MCF 10A (cell line): ENCODE results near the gene PRAF2. TPM values are rescaled to one million over a fixed set of nuclear protein-coding genes. Genes with fewer than 3 reads are reported as not detected.

Experiments
- BruUV-seq: library from RNA; stranded (reverse); fragments of 400-500 nt; replicated peaks from 2 replicates; lab custom pipeline; 2021; lab: Mats Ljungman, UMichigan
- CTCF ChIA-PET: fragments of 300-600 bp; sonication (Branson Sonifier 250); formaldehyde crosslinking; extraction: SDS; loops from one replicate; lab custom pipeline; 2021; ENCODE audit warnings: antibody characterized with exemption, inconsistent platforms; lab: Yijun Ruan, JAX
- POLR2A ChIA-PET: fragments of 300-600, 350-650 bp; sonication (Branson Sonifier 250); formaldehyde crosslinking; extraction: SDS; loops from one replicate; lab custom pipeline; 2020; ENCODE audit warnings: antibody characterized with exemption, inconsistent platforms; lab: Yijun Ruan, JAX
- DNase-seq: peaks from one replicate; pipeline ENCODE4 v3.0.0-alpha.2; 2018; ENCODE audit not compliant: unreplicated experiment
- H3K27ac Mint-ChIP-seq: one replicate; pipeline ENCODE4 v1.8.0; 2022; ENCODE audit warnings: mild to moderate bottlenecking, low read depth, mixed read lengths; ENCODE audit not compliant: unreplicated experiment
- H3K27me3 Mint-ChIP-seq: one replicate; pipeline ENCODE4 v1.8.0; 2022; ENCODE audit warnings: mixed read lengths; ENCODE audit not compliant: insufficient read depth, unreplicated experiment
- H3K36me3 Mint-ChIP-seq: one replicate; pipeline ENCODE4 v1.8.0; 2022; ENCODE audit warnings: mild to moderate bottlenecking, moderate library complexity, mixed read lengths; ENCODE audit not compliant: insufficient read depth, unreplicated experiment
- H3K4me1 Mint-ChIP-seq: one replicate; pipeline ENCODE4 v1.8.0; 2022; ENCODE audit warnings: mixed read lengths; ENCODE audit not compliant: insufficient read depth, unreplicated experiment
- H3K4me3 Mint-ChIP-seq: one replicate; pipeline ENCODE4 v1.8.0; 2022; ENCODE audit warnings: mild to moderate bottlenecking, moderate library complexity, mixed read lengths; ENCODE audit not compliant: unreplicated experiment
- H3K9me3 Mint-ChIP-seq: one replicate; pipeline ENCODE4 v1.8.0; 2022; ENCODE audit warnings: mixed read lengths; ENCODE audit not compliant: unreplicated experiment
- intact Hi-C: fragments of 100-400 bp; cut with micrococcal nuclease; formaldehyde crosslinking; loops from 2 replicates; pipeline ENCODE4 v1.14.1; 2022
- total RNA-seq: library from RNA; stranded (reverse); gene quantifications from 2 replicates; pipeline ENCODE4 v1.2.3, GENCODE V29; 2022
- TF ChIP-seq, protein P1 (sequence below): fragments of 200-600 bp; IDR thresholded peaks from one replicate; pipeline ENCODE4 v1.8.0; 2022; ENCODE audit warnings: antibody characterized with exemption, mild to moderate bottlenecking; ENCODE audit not compliant: unreplicated experiment

Gene PRAF2
- total RNA-seq, 1 experiment from 2014 or later = 32.1 TPM

DNA sequence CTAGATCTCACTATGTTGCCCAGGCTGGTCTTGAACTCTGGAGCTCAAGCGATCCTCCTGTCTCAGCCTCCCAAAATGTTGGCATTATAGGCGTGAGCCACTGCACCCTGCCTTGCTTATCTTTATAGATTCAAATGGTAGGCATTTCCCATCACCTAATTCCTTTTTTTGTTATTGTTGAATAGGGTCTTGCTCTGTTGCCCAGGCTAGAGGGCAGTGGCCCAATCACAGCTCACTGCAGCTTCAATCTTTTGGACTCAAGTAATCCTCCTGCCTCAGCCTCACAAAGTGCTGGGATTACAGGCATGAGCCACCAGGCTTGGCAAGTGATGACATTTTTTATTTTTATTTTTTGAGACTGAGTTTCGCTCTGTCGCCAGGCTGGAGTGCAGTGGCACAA lies 22.6 kb upstream of the PRAF2 start:
- H3K4me1 Mint-ChIP-seq = no peaks in the 10 kb centered on the region
- ChIA-PET POLR2A (interaction anchor here (1.0 kb wide), 1 partner anchor 57 kb away, joined by 4 read pairs; no protein-coding TSS in a partner anchor), CTCF (interaction anchor here (0.7 to 1.5 kb wide), 4 partner anchors 9 to 73 kb away, joined by 3 to 4 read pairs (median 3); no protein-coding TSS in a partner anchor)
- no peak for DNase-seq
- no peaks in the 10 kb centered on the region for H3K36me3 Mint-ChIP-seq
- H3K4me3 Mint-ChIP-seq = no peak overlapping the region
- intact Hi-C loops = no loop called here
- TF ChIP-seq, protein P1, sequence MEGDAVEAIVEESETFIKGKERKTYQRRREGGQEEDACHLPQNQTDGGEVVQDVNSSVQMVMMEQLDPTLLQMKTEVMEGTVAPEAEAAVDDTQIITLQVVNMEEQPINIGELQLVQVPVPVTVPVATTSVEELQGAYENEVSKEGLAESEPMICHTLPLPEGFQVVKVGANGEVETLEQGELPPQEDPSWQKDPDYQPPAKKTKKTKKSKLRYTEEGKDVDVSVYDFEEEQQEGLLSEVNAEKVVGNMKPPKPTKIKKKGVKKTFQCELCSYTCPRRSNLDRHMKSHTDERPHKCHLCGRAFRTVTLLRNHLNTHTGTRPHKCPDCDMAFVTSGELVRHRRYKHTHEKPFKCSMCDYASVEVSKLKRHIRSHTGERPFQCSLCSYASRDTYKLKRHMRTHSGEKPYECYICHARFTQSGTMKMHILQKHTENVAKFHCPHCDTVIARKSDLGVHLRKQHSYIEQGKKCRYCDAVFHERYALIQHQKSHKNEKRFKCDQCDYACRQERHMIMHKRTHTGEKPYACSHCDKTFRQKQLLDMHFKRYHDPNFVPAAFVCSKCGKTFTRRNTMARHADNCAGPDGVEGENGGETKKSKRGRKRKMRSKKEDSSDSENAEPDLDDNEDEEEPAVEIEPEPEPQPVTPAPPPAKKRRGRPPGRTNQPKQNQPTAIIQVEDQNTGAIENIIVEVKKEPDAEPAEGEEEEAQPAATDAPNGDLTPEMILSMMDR = no peak
- no peaks in the 10 kb centered on the region for H3K9me3 Mint-ChIP-seq
- no peak overlapping the region for H3K27ac Mint-ChIP-seq
- no TSS peak for BruUV-seq
- H3K27me3 Mint-ChIP-seq = no peaks in the 10 kb centered on the region

DNA sequence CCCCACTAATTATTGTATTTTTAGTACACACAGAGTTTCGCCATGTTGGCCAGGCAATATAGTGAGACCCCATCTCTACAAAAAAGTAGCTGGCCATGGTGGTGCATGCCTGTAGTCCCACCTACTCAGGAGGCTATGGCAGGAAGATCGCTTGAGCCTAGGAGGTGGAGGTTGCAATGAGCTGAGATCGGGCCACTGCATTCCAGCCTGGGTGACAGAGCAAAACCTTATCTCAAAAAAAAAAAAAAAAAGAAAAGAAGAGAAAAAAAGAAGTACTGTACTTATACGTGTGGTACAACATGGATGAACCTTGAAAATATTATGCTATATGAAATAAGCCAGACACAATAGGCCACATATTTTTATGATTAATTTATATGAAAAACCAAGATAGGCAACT lies 15.8 kb upstream of the PRAF2 start:
- CTCF ChIA-PET = no interaction called here
- no peaks in the 10 kb centered on the region for H3K4me1 Mint-ChIP-seq

DNA sequence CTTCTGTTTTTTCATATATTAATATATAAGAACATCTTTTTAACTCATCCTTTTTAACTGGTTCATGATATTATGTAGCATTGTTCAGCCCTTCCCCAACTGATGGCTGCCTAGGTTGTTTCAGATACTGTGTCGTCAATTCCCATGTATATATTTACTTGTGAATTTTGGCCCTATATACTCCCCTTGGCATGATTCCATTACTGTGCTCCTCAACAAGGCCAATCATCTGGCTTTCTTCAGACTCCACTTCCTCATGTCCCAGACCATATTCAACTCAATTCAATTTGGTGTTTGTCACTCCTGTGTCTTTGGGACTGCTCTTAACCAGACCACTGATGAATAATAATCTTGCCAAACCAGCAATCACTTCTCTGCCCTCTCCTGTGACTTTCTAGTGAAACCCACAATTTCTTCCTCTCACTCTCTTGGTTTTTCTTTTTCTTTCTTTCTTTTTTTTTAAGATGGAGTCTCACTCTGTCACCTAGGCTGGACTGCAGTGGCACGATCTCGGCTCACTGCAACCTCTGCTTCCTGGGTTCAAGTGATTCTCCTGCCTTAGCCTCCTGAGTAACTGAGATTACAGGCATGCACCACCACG lies 8.6 kb upstream of the PRAF2 start:
- no peak overlapping the region for H3K27ac Mint-ChIP-seq
- BruUV-seq = no TSS peak

More for the DNA sequence above, 15.8 kb upstream of the PRAF2 start:
- TF ChIP-seq, protein P1 = no peak
- H3K4me3 Mint-ChIP-seq = no peak overlapping the region
- peaks cover 5% of the 10 kb centered on the region for H3K36me3 Mint-ChIP-seq
- intact Hi-C loops = no loop called here
- H3K27me3 Mint-ChIP-seq = no peaks in the 10 kb centered on the region
- H3K27ac Mint-ChIP-seq = no peak overlapping the region
- POLR2A ChIA-PET = interaction anchor here (1.9 kb wide), 1 partner anchor 9 kb away, joined by 6 read pairs; no protein-coding TSS in a partner anchor
- DNase-seq = no peak
- BruUV-seq = no TSS peak
- H3K9me3 Mint-ChIP-seq = no peaks in the 10 kb centered on the region

More for the DNA sequence above, 8.6 kb upstream of the PRAF2 start:
- peaks cover 5% of the 10 kb centered on the region for H3K4me1 Mint-ChIP-seq
- no peak overlapping the region for H3K4me3 Mint-ChIP-seq
- H3K27me3 Mint-ChIP-seq = no peaks in the 10 kb centered on the region
- ChIA-PET CTCF (interaction anchor here (0.6 kb wide), 1 partner anchor 128 kb away, joined by 3 read pairs; no protein-coding TSS in a partner anchor), POLR2A (no interaction called here)
- peaks cover 13% of the 10 kb centered on the region for H3K36me3 Mint-ChIP-seq
- no peaks in the 10 kb centered on the region for H3K9me3 Mint-ChIP-seq
- TF ChIP-seq, protein P1 = no peak
- intact Hi-C loops = no loop called here
- DNase-seq = no peak
